Keratinocyte (primary cell): ENCODE data around the gene PFKFB4. TPM values are rescaled to one million over a fixed set of nuclear protein-coding genes. Genes with fewer than 3 reads are reported as not detected.

Experiments used
- DNase-seq: peaks from one replicate; pipeline ENCODE4 v3.0.0-alpha.2; 2011; ENCODE audit warnings: low read depth, missing footprints, low spot score
- FAIRE-seq: peaks from 2 replicates; lab custom pipeline; 2011; peaks lifted over from hg19 to GRCh38; lab: Jason Lieb, UNC
- H2AFZ ChIP-seq: 2 replicates; pipeline ENCODE4 v1.6.0; 2012; ENCODE audit warnings: low read length, control low read depth, inconsistent platforms; ENCODE audit not compliant: control insufficient read depth
- H3K27ac ChIP-seq: 2 replicates; pipeline ENCODE4 v1.5.1; 2011; ENCODE audit warnings: low read length; ENCODE audit not compliant: control insufficient read depth, insufficient read depth
- H3K27me3 ChIP-seq: 3 replicates; pipeline ENCODE4 v1.6.0; 2011; ENCODE audit warnings: low read length; ENCODE audit not compliant: control insufficient read depth, insufficient read depth; ENCODE audit errors: extremely low read depth
- H3K36me3 ChIP-seq, 2 experiments: 2 replicates in 1 of 2; 3 replicates in 1 of 2; pipeline ENCODE4 v1.5.1; 2011; ENCODE audit warnings: low read length in 2 of 2, mild to moderate bottlenecking in 1 of 2; ENCODE audit not compliant: control insufficient read depth in 2 of 2, insufficient read depth in 2 of 2; ENCODE audit errors: extremely low read depth in 1 of 2
- H3K4me1 ChIP-seq: 3 replicates; pipeline ENCODE4 v1.5.1; 2011; ENCODE audit warnings: low read length; ENCODE audit not compliant: control insufficient read depth, insufficient read depth; ENCODE audit errors: extremely low read depth
- H3K4me2 ChIP-seq: 3 replicates; pipeline ENCODE4 v1.6.0; 2011; ENCODE audit warnings: low read depth, low read length; ENCODE audit not compliant: control insufficient read depth, insufficient read depth; ENCODE audit errors: extremely low read depth
- H3K4me3 ChIP-seq, 3 experiments: fragments of 200-600 bp in 1 of 3; sonication (generic) in 1 of 3; 2 replicates in 2 of 3; 3 replicates in 1 of 3; pipeline ENCODE4 v1.5.1; 2011 to 2016; ENCODE audit warnings: low read length in 3 of 3, mild to moderate bottlenecking in 3 of 3, control low read depth in 2 of 3, inconsistent platforms in 1 of 3, low read depth in 1 of 3, mixed read lengths in 1 of 3, mixed run types in 1 of 3, moderate library complexity in 1 of 3; ENCODE audit not compliant: control insufficient read depth in 2 of 3, insufficient read depth in 2 of 3; ENCODE audit errors: extremely low read depth in 1 of 3
- H3K79me2 ChIP-seq: 2 replicates; pipeline ENCODE4 v1.6.0; 2012; ENCODE audit warnings: low read length; ENCODE audit not compliant: control insufficient read depth, insufficient read depth
- H3K9ac ChIP-seq: 3 replicates; pipeline ENCODE4 v1.6.0; 2011; ENCODE audit warnings: low read length; ENCODE audit not compliant: control insufficient read depth, insufficient read depth; ENCODE audit errors: extremely low read depth
- H3K9me1 ChIP-seq: 3 replicates; pipeline ENCODE4 v1.6.0; 2011; ENCODE audit warnings: low read length; ENCODE audit not compliant: control insufficient read depth, insufficient read depth; ENCODE audit errors: extremely low read depth
- H3K9me3 ChIP-seq: 2 replicates; pipeline ENCODE4 v1.5.1; 2012; ENCODE audit warnings: low read depth, low read length; ENCODE audit not compliant: control insufficient read depth
- H4K20me1 ChIP-seq: 3 replicates; pipeline ENCODE4 v1.6.0; 2011; ENCODE audit warnings: low read length; ENCODE audit not compliant: control insufficient read depth, insufficient read depth; ENCODE audit errors: extremely low read depth
- EZH2 ChIP-seq: IDR thresholded peaks from one replicate; pipeline ENCODE4 v1.6.1; 2012; ENCODE audit warnings: inconsistent platforms, mild to moderate bottlenecking, low read length, moderate library complexity
- dilution Hi-C: fragments of 300-500 bp; cut with MboI; formaldehyde crosslinking; loops from one replicate; pipeline ENCODE4 v1.7.0; 2020; ENCODE audit warnings: low sequenced_read_pairs; ENCODE audit not compliant: extremely low pct_ligation_motif_present
- polyA plus RNA-seq, 5 experiments: library from polyadenylated mRNA; depleted of rRNA in 3 of 5; stranded (reverse) in 3 of 5; stranded (forward) in 1 of 5; unstranded in 1 of 5; fragments of >200 nt; gene quantifications; 1 replicate in 1 of 5; 2 replicates in 3 of 5; 3 replicates in 1 of 5; pipeline versions ENCODE4 v1.2.1 to v1.2.3, GENCODE V29; 2011 to 2012; ENCODE audit warnings: missing spikeins in 2 of 5, low read depth in 1 of 5, low replicate concordance in 1 of 5
- TF ChIP-seq, protein P1 (sequence below), 3 experiments: IDR thresholded peaks in 1 of 3; conservative IDR thresholded peaks in 1 of 3; optimal IDR thresholded peaks in 1 of 3; 2 replicates in 2 of 3; 3 replicates in 1 of 3; pipeline versions ENCODE3 to v1.5.1; 2011; ENCODE audit warnings: low read length in 3 of 3, mild to moderate bottlenecking in 3 of 3, moderate library complexity in 2 of 3, control low read depth in 1 of 3, inconsistent platforms in 1 of 3; ENCODE audit not compliant: insufficient read depth in 2 of 3; ENCODE audit errors: extremely low read depth in 1 of 3

PFKFB4 gene
- polyA plus RNA-seq, 1 donor (not counting 4 experiments of a cell fraction or from before 2014, with no cell fraction given): 15.1 TPM

DNA sequence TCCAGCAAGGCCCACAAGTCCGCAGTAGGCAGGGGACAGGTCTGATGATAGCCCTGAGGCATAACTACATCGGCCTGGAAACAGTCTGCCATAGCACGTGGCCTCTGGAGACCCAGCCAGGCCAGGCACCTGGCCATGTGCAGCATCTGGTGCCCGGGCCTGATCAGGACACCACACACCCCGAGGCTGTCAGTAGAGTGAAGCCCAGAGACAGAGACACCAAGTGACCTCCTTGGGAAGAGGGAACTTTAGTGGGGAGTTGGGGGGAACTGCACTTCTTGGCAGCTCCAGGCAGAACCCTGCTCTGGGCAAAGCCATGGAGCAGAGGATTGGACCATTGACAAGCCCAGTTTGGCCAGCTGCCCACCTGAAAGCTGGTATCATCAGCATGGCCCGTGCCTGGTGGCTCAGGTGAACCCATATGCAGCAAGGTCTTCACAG, 53.9 kb downstream of the PFKFB4 start:
- dilution Hi-C loops: no loop called here
- H3K27me3 ChIP-seq: no peaks in the 10 kb centered on the region
- H3K9me1 ChIP-seq: no peaks in the 10 kb centered on the region
- H2AFZ ChIP-seq: no peak overlapping the region
- H3K9me3 ChIP-seq: no peaks in the 10 kb centered on the region
- peak overlapping the region; percentile 88 for H3K4me2 ChIP-seq
- peak overlapping the region in 1 of 3 experiments; percentile 61 for H3K4me3 ChIP-seq
- FAIRE-seq (no peak), DNase-seq (no peak)
- peaks cover 0 to 2% of the 10 kb centered on the region in 2 experiments for H3K36me3 ChIP-seq
- TF ChIP-seq, protein P1, sequence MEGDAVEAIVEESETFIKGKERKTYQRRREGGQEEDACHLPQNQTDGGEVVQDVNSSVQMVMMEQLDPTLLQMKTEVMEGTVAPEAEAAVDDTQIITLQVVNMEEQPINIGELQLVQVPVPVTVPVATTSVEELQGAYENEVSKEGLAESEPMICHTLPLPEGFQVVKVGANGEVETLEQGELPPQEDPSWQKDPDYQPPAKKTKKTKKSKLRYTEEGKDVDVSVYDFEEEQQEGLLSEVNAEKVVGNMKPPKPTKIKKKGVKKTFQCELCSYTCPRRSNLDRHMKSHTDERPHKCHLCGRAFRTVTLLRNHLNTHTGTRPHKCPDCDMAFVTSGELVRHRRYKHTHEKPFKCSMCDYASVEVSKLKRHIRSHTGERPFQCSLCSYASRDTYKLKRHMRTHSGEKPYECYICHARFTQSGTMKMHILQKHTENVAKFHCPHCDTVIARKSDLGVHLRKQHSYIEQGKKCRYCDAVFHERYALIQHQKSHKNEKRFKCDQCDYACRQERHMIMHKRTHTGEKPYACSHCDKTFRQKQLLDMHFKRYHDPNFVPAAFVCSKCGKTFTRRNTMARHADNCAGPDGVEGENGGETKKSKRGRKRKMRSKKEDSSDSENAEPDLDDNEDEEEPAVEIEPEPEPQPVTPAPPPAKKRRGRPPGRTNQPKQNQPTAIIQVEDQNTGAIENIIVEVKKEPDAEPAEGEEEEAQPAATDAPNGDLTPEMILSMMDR (optimal IDR thresholded peaks at IDR 0.05 in 1 of 3, IDR thresholded peaks at IDR 0.05 in 1 of 3, conservative IDR thresholded peaks at IDR 0.05 in 1 of 3; ENCODE audit: extremely low read depth in 1 of 3, insufficient read depth in 2 of 3, low read length in 3 of 3): no peak
- TF ChIP-seq EZH2: no peak
- no peak overlapping the region for H3K9ac ChIP-seq
- H3K27ac ChIP-seq: no peak overlapping the region
- H3K79me2 ChIP-seq: no peaks in the 10 kb centered on the region
- peaks cover 37% of the 10 kb centered on the region for H3K4me1 ChIP-seq
- H4K20me1 ChIP-seq: no peaks in the 10 kb centered on the region

DNA sequence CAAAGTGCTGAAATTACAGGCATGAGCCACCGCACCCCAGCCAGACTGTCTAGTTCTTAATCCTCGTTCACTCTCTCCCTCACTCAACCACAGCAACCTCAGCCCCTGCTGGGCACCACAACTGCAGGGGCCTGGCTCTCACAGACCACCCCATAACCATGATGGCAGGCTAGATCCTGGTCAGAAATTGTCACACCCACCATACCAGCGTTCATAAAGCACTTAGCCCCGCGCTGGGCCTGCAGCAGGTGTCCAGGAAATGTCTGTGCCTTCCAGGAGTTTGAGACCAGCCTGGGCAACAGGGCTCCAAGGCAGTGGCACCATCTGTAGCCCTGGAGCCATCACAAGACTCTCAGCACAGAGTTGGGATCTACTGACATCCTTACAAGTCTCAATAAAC, 54.5 kb downstream of the PFKFB4 start:
- no peak overlapping the region for H3K4me2 ChIP-seq
- peaks cover 31% of the 10 kb centered on the region for H3K4me1 ChIP-seq
- H3K27me3 ChIP-seq: no peaks in the 10 kb centered on the region
- H2AFZ ChIP-seq: no peak overlapping the region
- FAIRE-seq (no peak), DNase-seq (no peak)
- TF ChIP-seq EZH2: no peak
- TF ChIP-seq, protein P1 (optimal IDR thresholded peaks at IDR 0.05 in 1 of 3, IDR thresholded peaks at IDR 0.05 in 1 of 3, conservative IDR thresholded peaks at IDR 0.05 in 1 of 3; ENCODE audit: extremely low read depth in 1 of 3, insufficient read depth in 2 of 3, low read length in 3 of 3): no peak
- H3K79me2 ChIP-seq: no peaks in the 10 kb centered on the region
- dilution Hi-C loops: no loop called here
- H3K36me3 ChIP-seq: peaks cover 0 to 2% of the 10 kb centered on the region in 2 experiments
- H3K27ac ChIP-seq: no peak overlapping the region
- H3K9me3 ChIP-seq: no peaks in the 10 kb centered on the region
- H4K20me1 ChIP-seq: no peaks in the 10 kb centered on the region
- H3K9me1 ChIP-seq: no peaks in the 10 kb centered on the region
- no peak overlapping the region for H3K4me3 ChIP-seq
- H3K9ac ChIP-seq: no peak overlapping the region
